Posterior cingulate gyrus (tissue), 11 donors: ENCODE results near the gene DNPEP.

Experiments
- DNase-seq, 10 donors: peaks; one replicate each; pipeline versions ENCODE4 v3.0.0 to v3.0.0-alpha.2; 2020 to 2021; ENCODE audit warnings: mixed read lengths in 3 of 10
- intact Hi-C: fragments of 100-400 bp; cut with DNase I; formaldehyde crosslinking; loops from one replicate; pipeline ENCODE4 v1.15.1; 2023

Gene DNPEP

DNA sequence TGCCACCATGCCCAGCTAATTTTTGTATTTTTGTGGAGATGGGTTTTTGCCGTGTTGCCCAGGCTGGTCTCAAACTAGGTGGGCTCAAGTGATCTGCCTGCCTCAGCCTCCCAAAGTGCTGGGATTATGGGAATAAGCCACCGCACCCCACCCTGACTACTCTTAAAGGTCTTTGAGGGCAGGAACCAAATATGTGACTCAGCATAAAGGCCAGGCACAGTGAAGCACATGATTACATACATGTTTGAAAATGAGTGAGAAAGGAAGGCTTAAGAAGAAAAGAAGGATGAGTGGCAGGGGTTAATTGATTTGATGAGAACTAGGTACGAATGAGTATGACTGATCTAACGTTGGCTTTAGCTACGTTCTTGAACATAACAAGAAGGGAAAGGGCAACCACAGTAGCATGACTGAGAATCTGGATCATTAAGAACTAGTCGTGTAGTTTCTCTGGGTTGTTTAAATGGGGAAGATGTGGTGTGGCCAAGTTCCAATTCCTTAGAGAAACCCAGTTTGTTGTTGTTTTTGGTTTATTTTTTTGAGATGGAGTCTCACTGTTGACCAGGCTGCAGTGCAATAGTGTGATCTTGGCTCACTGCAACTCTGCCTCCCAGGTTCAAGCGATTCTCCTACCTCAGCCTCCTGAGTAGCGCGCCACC, 61.9 kb downstream of the DNPEP start:
- intact Hi-C loops: no loop called here

GRCh38 chr2:219325136-219325535, 62.6 kb downstream of the DNPEP start:
- intact Hi-C loops: no loop called here
- no peak for DNase-seq

More for the DNA sequence above, 61.9 kb downstream of the DNPEP start:
- no peak for DNase-seq

GRCh38 chr2:219323434-219323833, 64.3 kb downstream of the DNPEP start:
- no peak for DNase-seq
- intact Hi-C loops: no loop called here
